OCI-LY7 (cell line): ENCODE measurements around the gene PRCD. TPM values are rescaled to one million over a fixed set of nuclear protein-coding genes. Genes with fewer than 3 reads are reported as not detected.

Source experiments
- BruUV-seq: library from RNA; stranded (reverse); fragments of 400-500 nt; replicated peaks from 2 replicates; lab custom pipeline; 2021; lab: Mats Ljungman, UMichigan
- CTCF ChIA-PET: fragments of 300-600 bp; sonication (Branson Sonifier 250); formaldehyde crosslinking; loops from one replicate; lab custom pipeline; 2022; ENCODE audit warnings: antibody characterized with exemption; ENCODE audit not compliant: unreplicated experiment; lab: Charles Lee
- POLR2A ChIA-PET: fragments of 300-600 bp; sonication (Branson Sonifier 250); formaldehyde crosslinking; loops from one replicate; lab custom pipeline; 2022; ENCODE audit warnings: antibody characterized with exemption; lab: Charles Lee
- DNase-seq: peaks from one replicate; pipeline ENCODE4 v3.0.0-alpha.2; 2015; ENCODE audit warnings: low spot score
- H2AFZ ChIP-seq: fragments of 200-600 bp; sonication (generic), shearing (Covaris generic); 2 replicates; pipeline ENCODE4 v1.6.1; 2014; ENCODE audit warnings: mild to moderate bottlenecking, antibody characterized with exemption, low read length, moderate library complexity
- H3K27ac ChIP-seq: fragments of 200-600 bp; sonication (generic); 2 replicates; pipeline ENCODE4 v1.5.1; 2014; ENCODE audit warnings: mixed run types, low read depth, mild to moderate bottlenecking, moderate library complexity, low read length, inconsistent platforms; ENCODE audit not compliant: poor library complexity, severe bottlenecking
- H3K36me3 ChIP-seq: fragments of 200-600 bp; sonication (generic); 2 replicates; pipeline ENCODE4 v1.6.1; 2014; ENCODE audit warnings: mild to moderate bottlenecking, antibody characterized with exemption, low read length, moderate library complexity, mixed read lengths; ENCODE audit not compliant: insufficient read depth
- H3K4me1 ChIP-seq: fragments of 200-600 bp; sonication (generic); 2 replicates; pipeline ENCODE4 v1.5.1; 2014; ENCODE audit warnings: mild to moderate bottlenecking, low read length; ENCODE audit not compliant: insufficient read depth, poor library complexity, severe bottlenecking
- H3K4me2 ChIP-seq: fragments of 200-600 bp; sonication (generic); 2 replicates; pipeline ENCODE4 v1.6.1; 2014; ENCODE audit warnings: mild to moderate bottlenecking, low read length
- H3K4me3 ChIP-seq: fragments of 200-600 bp; sonication (generic); 2 replicates; pipeline ENCODE4 v1.5.1; 2014; ENCODE audit warnings: mild to moderate bottlenecking, low read depth, low read length; ENCODE audit not compliant: poor library complexity, severe bottlenecking
- H3K79me2 ChIP-seq: fragments of 200-600 bp; sonication (generic); 2 replicates; pipeline ENCODE4 v1.6.1; 2016; ENCODE audit warnings: low read depth, mild to moderate bottlenecking, low read length, moderate library complexity, mixed read lengths; ENCODE audit not compliant: insufficient read depth
- H3K9me2 ChIP-seq: fragments of 200-600 bp; sonication (generic); 2 replicates; pipeline ENCODE4 v1.6.1; 2016; ENCODE audit warnings: mild to moderate bottlenecking, low read length, mixed read lengths; ENCODE audit not compliant: insufficient read depth
- H3K9me3 ChIP-seq: fragments of 200-600 bp; sonication (generic); 2 replicates; pipeline ENCODE4 v1.6.1; 2014; ENCODE audit warnings: mild to moderate bottlenecking, mixed run types, low read length, mixed read lengths
- H4K20me1 ChIP-seq: fragments of 200-600 bp; sonication (generic); 2 replicates; pipeline ENCODE4 v1.6.1; 2014; ENCODE audit warnings: mild to moderate bottlenecking, antibody characterized with exemption, low read length, moderate library complexity, mixed read lengths; ENCODE audit not compliant: insufficient read depth
- EZH2phosphoT487 ChIP-seq: fragments of 200-600 bp; sonication (generic); IDR thresholded peaks from 2 replicates; pipeline ENCODE4 v1.6.1; 2018; ENCODE audit warnings: low read depth, borderline replicate concordance, mild to moderate bottlenecking, mixed run types, antibody characterized with exemption, low read length, moderate library complexity, mixed read lengths
- intact Hi-C: fragments of 100-400 bp; cut with micrococcal nuclease; formaldehyde crosslinking; loops from one replicate; pipeline ENCODE4 v1.10.0; 2022; ENCODE audit not compliant: unreplicated experiment
- total RNA-seq, 2 experiments: library from RNA; depleted of rRNA in 1 of 2; stranded (reverse); fragments of >200 nt in 1 of 2; shearing (Covaris generic) in 1 of 2; gene quantifications; 2 replicates each; pipeline ENCODE4 v1.2.3, GENCODE V29; 2014 to 2022
- TF ChIP-seq, protein P1 (sequence below): fragments of 200-600 bp; sonication (generic); conservative IDR thresholded peaks from 2 replicates; pipeline ENCODE4 v1.5.1; 2014; ENCODE audit warnings: mild to moderate bottlenecking, antibody characterized with exemption, low read length, moderate library complexity, mixed read lengths

The PRCD gene
- total RNA-seq, 2 experiments from 2014 or later = 5.7 to 15.9 TPM

DNA sequence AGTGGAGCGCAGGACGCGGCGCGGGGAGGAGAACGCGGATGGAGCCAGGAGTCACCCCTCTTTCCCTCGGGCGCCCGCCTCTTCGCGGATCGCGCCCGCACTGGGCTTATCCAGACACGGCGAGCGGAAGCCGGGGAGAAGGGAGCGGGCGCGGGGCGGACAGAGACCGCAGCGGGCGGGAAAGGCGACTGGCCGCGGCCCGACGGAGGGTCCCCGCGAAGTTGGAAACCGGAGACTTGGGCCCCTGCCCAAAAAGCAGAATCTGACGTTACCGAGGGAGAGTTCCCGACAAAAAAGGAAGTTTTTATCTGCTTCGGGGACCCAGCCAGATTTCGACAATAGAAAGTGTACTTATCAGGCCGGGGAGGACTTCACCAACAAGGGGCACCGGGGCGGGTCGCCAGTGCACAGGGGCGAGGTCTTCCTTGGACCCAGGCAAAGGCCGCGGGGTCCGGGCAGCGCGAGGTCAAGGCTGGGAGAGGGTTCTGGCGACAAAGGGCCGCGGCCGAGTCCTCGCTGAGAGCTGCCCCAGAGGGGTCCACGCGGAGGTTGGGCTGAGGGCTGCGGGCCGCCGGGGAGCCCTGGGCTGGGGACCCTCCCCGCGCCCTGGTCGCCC is 45.3 kb downstream of the PRCD start:
- H3K9me2 ChIP-seq = no peaks in the 10 kb centered on the region
- no peaks in the 10 kb centered on the region for H3K79me2 ChIP-seq
- no TSS peak for BruUV-seq
- no peak for DNase-seq
- H3K4me2 ChIP-seq = no peak overlapping the region
- no peaks in the 10 kb centered on the region for H3K4me1 ChIP-seq
- H2AFZ ChIP-seq = no peak overlapping the region
- no peak overlapping the region for H3K27ac ChIP-seq
- intact Hi-C loops = no loop called here
- CTCF ChIA-PET = no interaction called here
- TF ChIP-seq, protein P1, sequence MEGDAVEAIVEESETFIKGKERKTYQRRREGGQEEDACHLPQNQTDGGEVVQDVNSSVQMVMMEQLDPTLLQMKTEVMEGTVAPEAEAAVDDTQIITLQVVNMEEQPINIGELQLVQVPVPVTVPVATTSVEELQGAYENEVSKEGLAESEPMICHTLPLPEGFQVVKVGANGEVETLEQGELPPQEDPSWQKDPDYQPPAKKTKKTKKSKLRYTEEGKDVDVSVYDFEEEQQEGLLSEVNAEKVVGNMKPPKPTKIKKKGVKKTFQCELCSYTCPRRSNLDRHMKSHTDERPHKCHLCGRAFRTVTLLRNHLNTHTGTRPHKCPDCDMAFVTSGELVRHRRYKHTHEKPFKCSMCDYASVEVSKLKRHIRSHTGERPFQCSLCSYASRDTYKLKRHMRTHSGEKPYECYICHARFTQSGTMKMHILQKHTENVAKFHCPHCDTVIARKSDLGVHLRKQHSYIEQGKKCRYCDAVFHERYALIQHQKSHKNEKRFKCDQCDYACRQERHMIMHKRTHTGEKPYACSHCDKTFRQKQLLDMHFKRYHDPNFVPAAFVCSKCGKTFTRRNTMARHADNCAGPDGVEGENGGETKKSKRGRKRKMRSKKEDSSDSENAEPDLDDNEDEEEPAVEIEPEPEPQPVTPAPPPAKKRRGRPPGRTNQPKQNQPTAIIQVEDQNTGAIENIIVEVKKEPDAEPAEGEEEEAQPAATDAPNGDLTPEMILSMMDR = no peak
- peak; percentile 99; the same call in 1 of the 2 replicates for TF ChIP-seq EZH2phosphoT487
- POLR2A ChIA-PET = no interaction called here
- no peak overlapping the region for H3K4me3 ChIP-seq
- no peaks in the 10 kb centered on the region for H3K36me3 ChIP-seq
- no peaks in the 10 kb centered on the region for H4K20me1 ChIP-seq
- H3K9me3 ChIP-seq = no peaks in the 10 kb centered on the region

DNA sequence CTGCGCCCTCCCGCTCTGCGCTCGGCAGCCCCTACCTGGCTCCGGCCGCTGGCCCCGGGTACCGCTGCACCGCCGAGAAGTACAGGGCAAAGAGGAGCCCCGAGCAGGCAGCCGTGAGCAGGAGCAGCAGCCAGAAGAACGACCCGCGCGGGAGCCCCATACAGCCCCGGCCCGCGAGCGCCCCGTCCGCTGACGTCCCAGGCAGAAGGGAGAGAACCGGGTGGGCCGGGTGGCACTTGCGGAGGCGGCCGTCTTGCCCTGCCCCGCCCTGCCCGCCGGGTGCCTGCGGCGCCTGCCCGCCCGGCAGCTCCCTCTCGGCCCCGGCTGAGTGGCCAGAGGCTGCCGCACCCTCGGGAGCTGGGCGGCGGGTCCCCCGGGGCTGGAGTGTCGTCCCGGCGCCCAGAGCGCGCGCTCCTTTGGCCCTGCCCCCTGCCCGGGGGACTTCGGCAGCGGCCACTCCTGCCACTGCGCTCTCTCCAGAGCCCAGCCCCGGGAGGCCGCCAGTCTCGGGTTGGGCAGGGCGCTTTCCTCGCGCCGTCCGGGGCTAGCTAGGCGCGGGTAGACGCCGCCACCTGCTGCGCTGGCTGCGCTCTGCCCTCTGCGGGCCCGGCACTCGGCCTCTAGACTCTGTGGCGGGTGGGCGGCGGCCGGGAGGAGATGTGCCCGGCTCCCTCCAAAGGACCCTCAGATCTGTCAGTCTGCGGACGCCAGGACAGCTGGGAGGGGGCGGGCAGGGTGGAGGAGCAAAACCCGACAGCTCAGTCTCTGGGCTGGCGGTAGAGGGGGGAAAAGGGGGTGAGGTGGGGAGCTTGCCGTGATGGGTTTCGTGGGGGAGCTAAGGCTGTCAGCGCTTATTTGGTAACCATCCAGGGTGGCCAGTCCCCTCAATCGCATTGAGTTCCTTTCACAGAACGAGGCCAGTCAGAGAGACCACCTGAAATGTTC is 46.1 kb downstream of the PRCD start, which contains the start of gene ST6GALNAC2:
ST6GALNAC2 (minus strand) TSS at position 212 of the 945 bp plus-strand sequence; CDS start at position 160, 52 bp downstream.
- H3K79me2 ChIP-seq = no peaks in the 10 kb centered on the region
- BruUV-seq = no TSS peak
- ChIA-PET CTCF (no interaction called here), POLR2A (no interaction called here)
- H2AFZ ChIP-seq = no peak within 1 kb of the TSS
- H3K9me2 ChIP-seq = no peaks in the 10 kb centered on the region
- intact Hi-C loops = no loop called here
- H3K4me3 ChIP-seq = no peak within 1 kb of the TSS
- no peak within 1 kb of the TSS for H3K4me2 ChIP-seq
- DNase-seq = no peak
- TF ChIP-seq, protein P1 = no peak
- TF ChIP-seq EZH2phosphoT487 = no peak
- no peaks in the 10 kb centered on the region for H3K36me3 ChIP-seq
- H3K27ac ChIP-seq = no peak within 1 kb of the TSS
- no peaks in the 10 kb centered on the region for H3K4me1 ChIP-seq
- H3K9me3 ChIP-seq = no peaks in the 10 kb centered on the region
- no peaks in the 10 kb centered on the region for H4K20me1 ChIP-seq
